GM12878 (cell line): ENCODE results near the gene ADSS2. TPM values are rescaled to one million over a fixed set of nuclear protein-coding genes. Genes with fewer than 3 reads are reported as not detected.

Source experiments
- ATAC-seq: fragments of 200-7000 bp; cut with Tn5 transposase; 3 replicates; pipeline ENCODE4 v1.9.1; 2020; ENCODE audit warnings: mild to moderate bottlenecking, moderate library complexity
- BruUV-seq: library from RNA; stranded (reverse); fragments of 400-500 nt; replicated peaks from 2 replicates; lab custom pipeline; 2021; lab: Mats Ljungman, UMichigan
- CTCF ChIA-PET: fragments of 300-600 bp; sonication (Branson Sonifier 250); formaldehyde crosslinking; extraction: SDS; loops from one replicate; lab custom pipeline; 2021; ENCODE audit warnings: inconsistent platforms; lab: Yijun Ruan, JAX
- POLR2A ChIA-PET: fragments of 350-600 bp; formaldehyde crosslinking; extraction: SDS; loops from one replicate; lab custom pipeline; 2021; ENCODE audit warnings: inconsistent platforms; lab: Charles Lee
- RAD21 ChIA-PET: fragments of 300-600 bp; sonication (Branson Sonifier 250); formaldehyde crosslinking; loops from one replicate; lab custom pipeline; 2023; ENCODE audit warnings: antibody characterized with exemption; ENCODE audit not compliant: unreplicated experiment; lab: Charles Lee
- SMC1A ChIA-PET: fragments of 300-600 bp; sonication (Branson Sonifier 250); formaldehyde crosslinking; loops from one replicate; lab custom pipeline; 2023; ENCODE audit not compliant: unreplicated experiment, uncharacterized antibody; lab: Charles Lee
- DNase-seq: peaks from one replicate; pipeline ENCODE4 v3.0.0-alpha.2; 2011; ENCODE audit warnings: low read depth, low spot score
- FAIRE-seq: peaks from 3 replicates; lab custom pipeline; 2011; peaks lifted over from hg19 to GRCh38; lab: Jason Lieb, UNC
- H2AFZ ChIP-seq: 2 replicates; pipeline ENCODE4 v1.6.0; 2011; ENCODE audit warnings: low read depth, low read length, control low read depth; ENCODE audit not compliant: control insufficient read depth
- H3K27ac ChIP-seq: 2 replicates; pipeline ENCODE4 v1.5.1; 2011; ENCODE audit warnings: control low read depth; ENCODE audit not compliant: control insufficient read depth, insufficient read depth
- H3K27me3 ChIP-seq, 2 experiments: replicated peaks in 1 of 2; 2 replicates each; pipeline versions ENCODE4 v1.6.0 to v1.6.1; 2011; ENCODE audit warnings: low read length in 1 of 2; ENCODE audit not compliant: control insufficient read depth in 2 of 2, insufficient read depth in 2 of 2
- H3K36me3 ChIP-seq, 2 experiments: 2 replicates each; pipeline ENCODE4 v1.5.1; 2011; ENCODE audit warnings: low read length in 1 of 2; ENCODE audit not compliant: control insufficient read depth in 2 of 2, insufficient read depth in 2 of 2
- H3K4me1 ChIP-seq: 2 replicates; pipeline ENCODE4 v1.6.1; 2011; ENCODE audit warnings: mild to moderate bottlenecking, low read length, moderate library complexity, mixed read lengths; ENCODE audit not compliant: control insufficient read depth, insufficient read depth
- H3K4me2 ChIP-seq: 2 replicates; pipeline ENCODE4 v1.6.0; 2011; ENCODE audit warnings: control low read depth; ENCODE audit not compliant: control insufficient read depth, insufficient read depth
- H3K4me3 ChIP-seq: fragments of 200-600 bp; sonication (generic); 2 replicates; pipeline ENCODE4 v1.5.1; 2016
- H3K79me2 ChIP-seq: 2 replicates; pipeline ENCODE4 v1.6.0; 2011; ENCODE audit warnings: low read length; ENCODE audit not compliant: control insufficient read depth, insufficient read depth
- H3K9ac ChIP-seq: 2 replicates; pipeline ENCODE4 v1.8.0; 2011; ENCODE audit warnings: low read length, control low read depth, mixed read lengths; ENCODE audit not compliant: control insufficient read depth, insufficient read depth
- H3K9me3 ChIP-seq: replicated peaks from 3 replicates; pipeline ENCODE4 v1.5.1; 2011; ENCODE audit warnings: mild to moderate bottlenecking, low read length; ENCODE audit not compliant: control insufficient read depth, insufficient read depth
- H4K20me1 ChIP-seq: 2 replicates; pipeline ENCODE4 v1.6.0; 2011; ENCODE audit not compliant: control insufficient read depth, insufficient read depth
- BMI1 ChIP-seq: fragments of 450-650 bp; IDR thresholded peaks from 2 replicates; pipeline ENCODE4 v1.6.1; 2016; ENCODE audit warnings: mild to moderate bottlenecking, moderate library complexity, borderline replicate concordance
- HSF1 ChIP-seq: fragments of 150-350 bp; IDR thresholded peaks from 2 replicates; pipeline ENCODE4 v1.6.1; 2014; ENCODE audit warnings: mild to moderate bottlenecking, low read depth, low read length
- NFYB ChIP-seq: IDR thresholded peaks from 2 replicates; pipeline ENCODE4 v1.6.1; 2011; ENCODE audit warnings: low read depth, mild to moderate bottlenecking, low read length, improper control_type of control experiment, moderate library complexity; ENCODE audit not compliant: insufficient read depth
- RB1 ChIP-seq: fragments of 450-650 bp; formaldehyde crosslinking; IDR thresholded peaks from 2 replicates; pipeline ENCODE4 v1.6.1; 2017; ENCODE audit warnings: mild to moderate bottlenecking, borderline replicate concordance
- RFX5 ChIP-seq: IDR thresholded peaks from 2 replicates; pipeline ENCODE4 v1.6.1; 2011; ENCODE audit warnings: low read depth, low read length, improper control_type of control experiment
- SKIL ChIP-seq: fragments of 450-650 bp; IDR thresholded peaks from 2 replicates; pipeline ENCODE4 v1.6.1; 2017; ENCODE audit warnings: mild to moderate bottlenecking, low read depth, inconsistent platforms; ENCODE audit not compliant: poor library complexity, severe bottlenecking
- SUZ12 ChIP-seq: fragments of 200-600 bp; sonication (generic); IDR thresholded peaks from one replicate; pipeline ENCODE4 v1.6.1; 2018; ENCODE audit warnings: antibody characterized with exemption, mild to moderate bottlenecking; ENCODE audit not compliant: unreplicated experiment
- USF2 ChIP-seq: IDR thresholded peaks from 2 replicates; pipeline ENCODE4 v1.6.1; 2011; ENCODE audit warnings: low read depth, low read length, improper control_type of control experiment, borderline replicate concordance
- ZNF687 ChIP-seq: fragments of 450-650 bp; IDR thresholded peaks from 2 replicates; pipeline ENCODE4 v1.6.1; 2017; ENCODE audit warnings: mild to moderate bottlenecking, moderate library complexity
- WGBS: methylation state at CpG from one replicate; pipeline ENCODE4 v1.1.6; 2016; ENCODE audit warnings: low lambda C conversion rate; ENCODE audit not compliant: insufficient replicate concordance, insufficient coverage; ENCODE audit errors: missing lambda C conversion rate; 5-methylcytosine and 5-hydroxymethylcytosine counted together
- in situ Hi-C: fragments of 300-500 bp; cut with MboI; formaldehyde crosslinking; loops from 9 replicates; pipeline ENCODE4 v1.14.3; 2018; ENCODE audit warnings: mixed read lengths
- intact Hi-C: fragments of 100-400 bp; cut with micrococcal nuclease; formaldehyde crosslinking; loops from one replicate; pipeline ENCODE4 v1.14.2; 2022; ENCODE audit not compliant: unreplicated experiment
- polyA plus RNA-seq, 11 experiments: library from polyadenylated mRNA; depleted of rRNA in 4 of 11; unstranded in 6 of 11; stranded (reverse) in 5 of 11; fragments of >200 nt; fragmentation: Nextera tagmentation in 4 of 11; fragmentation: Illumina TruSeq in 1 of 11; extraction: Ambion mirVana in 4 of 11; extraction: Trizol in 1 of 11; gene quantifications; 1 replicate in 1 of 11; 2 replicates in 10 of 11; pipeline versions ENCODE4 v1.2.1 to v1.2.3, GENCODE V29; 2011 to 2016; ENCODE audit warnings: inconsistent platforms in 2 of 11, missing spikeins in 2 of 11, low read depth in 1 of 11
- total RNA-seq, 4 experiments: library from RNA; depleted of rRNA in 3 of 4; stranded (reverse); fragments of >200 nt in 3 of 4; fragmentation: Illumina TruSeq in 1 of 4; extraction: Trizol in 1 of 4; gene quantifications; 2 replicates each; pipeline versions ENCODE4 v1.2.1 to v1.2.3, GENCODE V29; 2013 to 2021
- TF ChIP-seq, protein P1 (sequence below): fragments of 450-650 bp; IDR thresholded peaks from 2 replicates; pipeline ENCODE4 v1.6.1; 2017; ENCODE audit warnings: antibody characterized with exemption, mild to moderate bottlenecking, moderate library complexity

ADSS2 gene
- total and polyA plus RNA-seq, 10 of the 15 experiments (the other 5 are each of a cell fraction or from before 2014, with no cell fraction given) = 8.1 to 49.3 (median 40.6) TPM

- TF ChIP-seq, protein P1, sequence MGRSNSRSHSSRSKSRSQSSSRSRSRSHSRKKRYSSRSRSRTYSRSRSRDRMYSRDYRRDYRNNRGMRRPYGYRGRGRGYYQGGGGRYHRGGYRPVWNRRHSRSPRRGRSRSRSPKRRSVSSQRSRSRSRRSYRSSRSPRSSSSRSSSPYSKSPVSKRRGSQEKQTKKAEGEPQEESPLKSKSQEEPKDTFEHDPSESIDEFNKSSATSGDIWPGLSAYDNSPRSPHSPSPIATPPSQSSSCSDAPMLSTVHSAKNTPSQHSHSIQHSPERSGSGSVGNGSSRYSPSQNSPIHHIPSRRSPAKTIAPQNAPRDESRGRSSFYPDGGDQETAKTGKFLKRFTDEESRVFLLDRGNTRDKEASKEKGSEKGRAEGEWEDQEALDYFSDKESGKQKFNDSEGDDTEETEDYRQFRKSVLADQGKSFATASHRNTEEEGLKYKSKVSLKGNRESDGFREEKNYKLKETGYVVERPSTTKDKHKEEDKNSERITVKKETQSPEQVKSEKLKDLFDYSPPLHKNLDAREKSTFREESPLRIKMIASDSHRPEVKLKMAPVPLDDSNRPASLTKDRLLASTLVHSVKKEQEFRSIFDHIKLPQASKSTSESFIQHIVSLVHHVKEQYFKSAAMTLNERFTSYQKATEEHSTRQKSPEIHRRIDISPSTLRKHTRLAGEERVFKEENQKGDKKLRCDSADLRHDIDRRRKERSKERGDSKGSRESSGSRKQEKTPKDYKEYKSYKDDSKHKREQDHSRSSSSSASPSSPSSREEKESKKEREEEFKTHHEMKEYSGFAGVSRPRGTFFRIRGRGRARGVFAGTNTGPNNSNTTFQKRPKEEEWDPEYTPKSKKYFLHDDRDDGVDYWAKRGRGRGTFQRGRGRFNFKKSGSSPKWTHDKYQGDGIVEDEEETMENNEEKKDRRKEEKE = no peak
Observed at GRCh38 chr1:244391761-244392160, 59.9 kb downstream of the ADSS2 start (continued).

DNA sequence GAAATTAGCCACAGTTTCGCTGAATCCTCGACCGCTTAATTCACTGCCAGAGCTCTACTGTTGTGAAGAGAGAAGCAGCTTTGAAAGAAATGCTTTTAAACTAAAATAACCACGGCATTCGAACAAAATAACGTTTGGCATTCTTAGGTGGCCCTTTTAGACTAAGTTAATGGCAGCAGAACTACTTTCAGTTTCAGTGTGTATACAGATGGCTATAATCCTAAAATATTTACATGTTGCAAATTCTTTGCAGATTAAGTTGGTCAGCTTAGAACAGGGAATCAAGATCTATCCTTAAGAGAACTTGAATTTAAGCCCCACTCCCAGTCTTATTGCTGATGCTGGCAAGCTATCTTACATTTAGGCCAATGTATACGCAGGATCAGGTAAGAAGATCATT is 62.7 kb downstream of the ADSS2 start:
- ChIA-PET POLR2A (no interaction called here), SMC1A (interaction anchor here (1.2 to 1.6 kb wide), 2 partner anchors 23 to 37 kb away, joined by 3 read pairs; a partner anchor contains a TSS), RAD21 (no interaction called here), CTCF (interaction anchor here (0.6 kb wide), 1 partner anchor 46 kb away, joined by 6 read pairs; no protein-coding TSS in a partner anchor)
- BruUV-seq = no TSS peak
- FAIRE-seq (no peak), ATAC-seq (no peak), DNase-seq (no peak)
- H3K4me1 ChIP-seq = no peaks in the 10 kb centered on the region
- no peak overlapping the region for H3K9ac ChIP-seq
- H3K4me2 ChIP-seq = no peak overlapping the region
- no peaks in the 10 kb centered on the region for H4K20me1 ChIP-seq
- in situ Hi-C loops (no loop called here), intact Hi-C loops (no loop called here)
- no peaks in the 10 kb centered on the region for H3K79me2 ChIP-seq
- no peaks in the 10 kb centered on the region for H3K36me3 ChIP-seq
- H3K9me3 ChIP-seq = no peaks in the 10 kb centered on the region
- no peak overlapping the region for H2AFZ ChIP-seq
- no peak overlapping the region for H3K27ac ChIP-seq
- WGBS = 91% methylated on average over 7 of the region's 7 CpGs
- no peaks in the 10 kb centered on the region for H3K27me3 ChIP-seq
- no peak overlapping the region for H3K4me3 ChIP-seq
- TF ChIP-seq BMI1 (no peak), RFX5 (no peak), USF2 (no peak), SUZ12 (no peak), SKIL (no peak), HSF1 (no peak), ZNF687 (no peak), RB1 (no peak), NFYB (no peak)
